Stimulated activated CD8-positive, alpha-beta memory T cell treated with anti-CD3 and anti-CD28 coated beads, Interleukin-7, amount 100 ng/mL, for 1 hour (primary cell): ENCODE data around the gene COA5.

ENCODE experiments used
- DNase-seq, 2 donors: peaks; one replicate each; pipeline ENCODE4 v3.0.0-alpha.2; 2020; ENCODE audit warnings: low read depth in 2 of 2

COA5 gene

GRCh38 chr2:98572211-98572610, 36.1 kb downstream of the COA5 start:
- no peak for DNase-seq

DNA sequence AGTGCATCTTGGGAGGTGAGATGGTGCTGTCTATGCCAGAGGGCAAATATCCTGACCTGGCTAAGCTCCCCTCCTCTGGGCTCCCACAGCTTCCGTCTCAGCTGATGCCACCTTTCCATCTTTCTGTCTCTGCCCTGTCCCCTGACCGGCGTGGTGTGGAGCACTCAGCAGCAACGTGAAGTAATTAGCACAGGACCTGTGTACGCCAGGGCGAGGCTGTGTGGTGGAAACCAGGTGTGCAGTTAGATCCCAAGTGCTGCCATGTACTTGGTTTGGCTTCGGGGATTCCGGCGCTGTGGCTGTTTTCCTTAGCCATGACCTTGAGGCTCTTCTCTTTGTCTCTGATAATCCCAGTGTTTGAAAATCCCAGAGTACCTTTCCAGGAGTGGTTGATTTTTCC, 36.5 kb downstream of the COA5 start:
- DNase-seq = no peak

GRCh38 chr2:98571121-98571701, 37.1 kb downstream of the COA5 start:
- no peak for DNase-seq

DNA sequence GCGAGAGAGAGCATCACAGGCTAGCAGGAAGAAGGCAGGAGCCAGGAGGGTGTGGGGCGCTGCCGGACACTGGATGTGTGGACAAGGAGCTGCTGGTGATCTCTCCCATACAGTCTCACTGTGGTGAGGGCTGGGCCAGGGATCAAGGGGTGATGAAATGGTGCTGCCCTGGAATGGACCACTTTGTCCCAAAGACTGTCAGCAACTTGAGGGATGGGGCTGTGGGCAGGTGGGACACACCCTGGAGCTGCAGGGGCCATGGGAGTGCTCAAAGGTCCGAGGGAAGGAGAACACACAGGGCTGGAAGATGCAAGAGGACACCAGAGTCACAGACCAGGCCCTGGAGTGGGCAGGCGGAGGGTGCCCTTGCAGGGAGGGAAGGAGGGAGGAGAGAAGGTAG, 38.0 kb downstream of the COA5 start:
- DNase-seq = no peak

DNA sequence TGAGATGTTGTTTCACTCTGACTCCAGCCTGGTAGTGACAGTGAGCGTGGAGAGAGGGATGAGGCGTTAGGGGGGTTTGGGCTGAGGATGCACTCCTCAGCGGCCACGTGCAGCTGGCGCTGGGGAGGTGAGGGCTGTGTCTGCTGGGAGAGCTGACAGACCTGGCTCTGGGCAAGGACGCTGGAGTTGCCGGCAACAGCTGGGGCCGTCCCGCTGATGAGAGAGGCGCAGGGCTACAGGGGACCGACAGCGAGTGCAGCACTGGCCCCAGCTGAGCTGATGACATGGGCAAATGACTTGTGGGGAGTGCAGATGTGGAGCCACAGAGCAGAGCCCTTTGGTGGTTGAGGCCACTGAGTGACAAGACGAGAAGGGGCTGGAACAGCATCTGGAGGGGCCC, 38.4 kb downstream of the COA5 start:
- DNase-seq = no peak

DNA sequence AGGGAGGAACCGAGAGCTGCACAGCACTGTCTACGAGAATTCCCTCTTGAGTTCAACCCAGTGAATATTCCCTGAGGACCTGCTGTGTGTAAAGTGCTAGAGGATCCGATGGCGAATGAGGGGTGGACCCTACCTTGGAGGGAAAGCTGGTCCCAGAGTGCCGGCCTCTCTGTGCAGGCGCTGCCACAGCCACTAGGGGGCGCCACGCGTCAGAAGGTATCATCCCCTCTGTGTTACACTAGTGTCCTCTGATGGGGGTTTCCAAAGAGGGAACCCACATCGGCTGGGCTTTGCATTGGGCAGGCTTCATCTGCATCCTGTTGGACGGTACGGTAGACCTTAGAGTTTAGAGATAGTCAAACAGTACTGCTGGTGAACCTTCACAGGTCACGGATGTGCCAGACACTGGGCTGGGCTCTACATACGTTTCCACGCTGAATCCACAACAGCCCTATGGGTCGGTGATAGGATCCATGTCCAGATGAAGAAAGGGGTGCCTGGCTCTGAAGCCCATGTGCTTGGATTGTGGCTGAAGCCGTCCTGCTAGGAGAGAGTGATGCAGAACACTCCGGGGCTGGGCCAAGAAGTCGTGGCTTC, 39.0 kb downstream of the COA5 start:
- peak; percentile 34 to 58 for DNase-seq

DNA sequence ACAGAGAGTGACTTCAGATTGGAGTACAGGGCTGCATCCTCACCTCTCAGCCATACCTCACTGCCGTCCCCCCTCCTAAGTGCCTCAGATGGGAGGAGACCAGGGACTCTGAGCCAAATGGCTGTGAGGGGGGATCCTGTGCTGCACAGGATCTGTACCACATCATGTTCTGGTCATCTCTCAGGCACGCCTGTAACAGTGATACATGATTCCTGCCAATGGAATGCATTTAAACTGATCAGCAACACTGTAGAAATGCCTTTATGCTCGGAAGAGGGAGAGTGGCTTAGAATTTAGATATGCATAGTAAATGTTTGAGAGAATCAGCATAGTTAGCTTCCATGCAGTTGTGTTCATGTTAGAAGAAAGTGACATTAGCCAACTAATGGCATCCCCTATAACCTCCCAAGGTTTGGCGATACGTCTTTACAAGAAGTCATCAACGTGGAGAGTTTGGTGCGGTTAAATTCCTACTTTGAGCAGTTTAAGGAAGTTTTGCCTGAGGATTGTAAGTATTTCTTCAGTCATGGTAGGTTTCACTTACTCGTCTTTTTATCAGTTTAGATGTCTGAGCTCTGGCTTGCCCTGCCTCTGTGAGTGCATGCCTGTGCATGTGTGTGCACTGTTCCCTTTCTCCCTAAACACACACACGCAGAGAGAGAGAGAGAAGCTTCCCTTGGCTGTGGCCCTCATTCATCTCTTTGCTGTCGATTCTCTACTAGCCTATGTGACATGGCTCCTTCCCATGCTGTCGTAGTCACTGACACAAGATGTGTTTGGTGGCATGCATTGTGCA, 40.0 kb downstream of the COA5 start:
- no peak for DNase-seq

DNA sequence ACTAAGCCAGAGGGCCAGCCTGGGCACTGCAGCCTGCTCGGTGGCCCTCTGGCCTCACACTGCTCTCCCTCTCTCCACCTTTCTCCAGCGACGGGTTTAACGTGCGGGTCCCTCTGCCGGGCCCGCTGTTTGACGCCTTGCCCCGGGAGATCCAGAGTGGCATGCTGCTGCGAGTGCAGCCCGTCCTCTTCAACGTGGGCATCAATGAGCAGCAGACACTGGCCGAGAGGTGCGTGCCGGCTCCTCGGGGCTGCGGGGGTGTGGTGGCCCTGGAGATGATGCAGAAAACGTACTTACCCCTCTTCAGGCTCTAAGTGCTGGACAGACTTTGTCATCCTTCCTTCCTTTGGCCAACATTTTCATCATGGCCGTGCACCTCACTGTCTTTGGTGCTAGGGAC, 42.4 kb downstream of the COA5 start:
- no peak for DNase-seq

DNA sequence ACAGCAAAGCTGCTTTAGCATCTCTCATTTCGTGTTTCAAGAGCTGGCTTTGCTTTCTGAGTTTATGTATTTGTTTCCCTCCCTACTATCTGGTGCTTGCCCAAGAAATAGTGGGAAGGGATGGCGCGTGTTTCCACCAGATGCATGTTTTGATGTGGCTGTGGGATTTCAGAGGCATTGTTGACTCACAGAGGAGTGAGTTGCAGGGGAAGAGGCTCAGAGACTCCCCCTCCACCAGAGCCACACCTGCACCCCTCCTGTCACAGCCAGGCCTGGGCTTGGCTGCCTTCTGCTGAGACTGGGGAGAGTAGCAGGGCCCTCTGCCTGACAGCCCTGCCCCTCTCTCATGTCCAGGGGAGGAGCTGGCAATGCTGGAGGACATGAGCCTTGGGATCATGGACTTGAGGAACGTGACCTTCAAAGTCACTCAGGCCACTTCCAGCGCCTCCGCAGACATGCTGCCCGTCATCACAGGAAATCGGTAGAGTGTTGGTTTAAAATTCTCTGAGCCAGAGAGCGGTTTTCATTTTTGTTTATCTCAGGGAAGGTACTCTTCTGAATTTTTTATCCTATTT, 42.9 kb downstream of the COA5 start:
- no peak for DNase-seq

GRCh38 chr2:98564541-98565132, 43.7 kb downstream of the COA5 start:
- no peak for DNase-seq

GRCh38 chr2:98563394-98563793, 44.9 kb downstream of the COA5 start:
- no peak for DNase-seq

- no peak for DNase-seq
Observed at GRCh38 chr2:98561902-98562695, 46.2 kb downstream of the COA5 start.

GRCh38 chr2:98561018-98561417, 47.3 kb downstream of the COA5 start:
- DNase-seq = no peak

DNA sequence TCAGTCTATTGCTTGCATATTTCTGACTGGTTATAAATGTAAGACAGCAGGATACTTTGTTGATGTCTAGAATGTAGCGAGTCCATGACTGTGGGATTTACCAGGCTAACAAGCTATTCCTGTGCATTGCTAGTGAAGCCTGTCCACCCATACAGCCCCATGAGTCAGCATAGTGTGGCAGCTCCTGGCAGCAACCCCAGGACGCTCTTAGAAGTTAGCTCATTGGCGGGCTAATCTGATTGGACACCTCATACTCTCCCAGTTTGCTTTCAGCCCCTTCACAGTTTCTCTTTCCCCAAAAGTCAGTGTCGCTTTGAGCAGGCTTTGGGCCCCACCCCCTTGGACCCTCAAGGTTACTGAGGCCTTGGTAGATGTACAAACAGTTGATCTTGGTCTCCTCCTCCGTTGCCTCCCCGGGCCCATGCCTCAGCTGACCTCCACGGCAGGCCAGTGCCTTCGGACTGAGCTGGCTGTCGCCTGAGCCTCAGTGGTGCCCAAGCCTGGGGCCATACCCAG, 48.0 kb downstream of the COA5 start:
- no peak for DNase-seq

DNA sequence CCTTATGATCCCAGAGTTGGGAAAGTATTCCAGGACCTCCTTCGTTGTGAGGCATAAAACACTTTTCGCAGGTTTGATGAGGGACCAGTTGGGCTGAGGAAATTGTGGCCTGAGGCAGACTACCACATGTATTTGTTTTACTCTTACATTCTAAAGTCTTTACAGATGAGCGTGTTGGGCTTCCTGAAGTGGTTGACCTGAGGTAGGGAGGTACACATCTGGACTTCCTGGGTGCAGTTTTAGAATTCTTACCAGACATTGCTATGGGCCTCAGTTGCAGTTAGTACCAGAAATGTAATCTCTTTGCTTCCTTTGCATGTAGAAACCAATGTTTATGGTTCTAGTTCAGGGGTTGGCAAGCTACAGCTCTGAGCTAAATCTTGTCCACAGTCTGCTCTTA, 48.7 kb downstream of the COA5 start:
- no peak for DNase-seq

- no peak for DNase-seq
Observed at GRCh38 chr2:98558852-98559530, 49.3 kb downstream of the COA5 start.

DNA sequence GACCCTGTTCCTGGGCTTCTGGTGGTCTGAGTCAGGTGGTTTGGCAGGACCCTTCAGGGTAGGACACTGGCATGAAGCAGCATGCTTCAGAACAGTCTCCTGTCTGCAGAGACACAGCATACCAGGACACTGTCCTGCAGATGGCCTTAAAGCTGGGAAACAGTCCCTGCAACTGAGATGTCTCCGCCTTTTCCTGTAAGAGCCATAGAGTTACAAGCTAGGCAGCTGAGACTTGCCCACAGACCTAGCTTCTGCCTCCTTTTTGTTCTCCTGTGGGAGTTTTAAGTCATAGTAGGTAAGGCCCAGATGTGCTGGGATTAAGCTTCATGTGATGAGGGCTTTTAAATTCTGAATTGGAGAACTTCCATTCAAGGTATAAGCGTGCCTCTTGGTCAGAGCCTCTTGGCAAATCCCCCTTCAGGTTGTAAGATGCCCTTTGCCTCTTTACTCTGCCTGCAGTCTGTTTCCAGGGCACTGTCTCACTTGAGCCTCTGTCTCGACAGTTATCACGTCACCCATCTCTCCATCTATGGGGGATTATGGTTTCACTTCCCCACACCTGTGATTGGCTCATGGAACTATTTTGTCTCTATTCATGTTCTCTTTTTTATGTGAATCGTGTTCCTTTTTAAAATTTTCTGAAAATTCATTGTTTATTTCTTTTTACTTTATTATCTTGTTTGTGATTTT, 51.8 kb downstream of the COA5 start:
- no peak for DNase-seq

DNA sequence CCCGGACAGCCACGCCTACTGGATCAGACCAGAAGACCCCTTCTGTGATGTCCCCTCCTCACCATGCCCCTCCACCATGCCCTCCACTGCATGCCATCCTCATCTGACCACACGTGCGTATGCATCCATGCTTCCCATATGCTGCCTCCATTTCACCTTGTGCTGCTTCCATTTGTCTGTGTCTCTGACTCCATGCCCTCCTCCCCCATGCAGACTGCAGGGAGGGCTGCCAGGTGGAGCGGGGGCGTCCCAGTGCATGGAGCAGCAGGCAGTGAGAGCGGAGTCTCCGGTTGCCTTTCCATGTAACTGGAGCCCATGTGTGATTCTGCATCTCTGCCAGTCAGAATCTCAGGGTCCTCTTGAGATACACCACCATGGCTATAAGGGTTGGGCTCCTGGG, 52.6 kb downstream of the COA5 start:
- DNase-seq = no peak

DNA sequence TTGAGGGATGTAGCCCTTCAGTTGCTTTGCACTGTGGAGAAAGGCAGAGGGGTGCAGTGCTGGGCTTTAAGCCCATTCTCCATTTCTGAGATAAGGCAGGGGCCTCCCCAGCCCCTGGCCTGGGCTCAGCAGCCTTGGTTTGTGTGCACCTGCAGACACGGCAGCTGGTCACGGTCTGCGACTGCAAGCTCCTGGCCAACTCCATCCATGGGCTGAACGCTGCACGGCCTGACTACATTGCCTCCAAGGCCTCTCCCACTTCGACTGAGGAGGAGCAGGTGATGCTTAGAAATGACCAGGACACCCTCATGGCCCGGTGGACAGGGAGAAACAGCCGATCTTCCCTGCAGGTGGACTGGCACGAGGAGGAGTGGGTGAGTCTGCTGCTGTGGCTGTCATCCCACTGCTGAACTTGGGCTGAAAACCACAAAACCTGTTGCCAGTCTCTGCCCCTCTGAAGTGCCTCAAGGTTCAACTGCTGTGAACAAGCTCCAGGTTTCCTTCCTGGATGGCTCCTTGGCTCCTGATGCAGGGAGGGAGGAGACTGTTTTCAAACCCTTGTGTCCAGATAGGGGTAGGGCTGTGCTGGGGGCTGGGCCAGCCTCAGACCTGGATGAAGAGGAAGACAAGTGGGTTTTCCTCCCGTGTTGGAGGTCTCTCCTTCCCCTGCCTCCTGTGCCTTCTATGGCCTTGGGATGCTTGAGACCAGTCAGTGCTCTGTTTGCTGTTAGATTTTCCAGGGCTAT, 54.0 kb downstream of the COA5 start:
- no peak for DNase-seq
